Epithelial cell of prostate (primary cell): ENCODE results near the gene NCOA7.
"Not testable (repeated sequence)": the region's sequence is repeated elsewhere in the genome, so short reads cannot be mapped to it uniquely, and the experiment has no call there.

Source experiments
- DNase-seq: peaks from one replicate; pipeline ENCODE4 v3.0.0-alpha.2; 2011; ENCODE audit warnings: low read depth, low spot score
- H3K27ac ChIP-seq: fragments of 450-650 bp; 2 replicates; pipeline ENCODE4 v1.5.1; 2017; ENCODE audit warnings: mild to moderate bottlenecking

The NCOA7 gene

DNA sequence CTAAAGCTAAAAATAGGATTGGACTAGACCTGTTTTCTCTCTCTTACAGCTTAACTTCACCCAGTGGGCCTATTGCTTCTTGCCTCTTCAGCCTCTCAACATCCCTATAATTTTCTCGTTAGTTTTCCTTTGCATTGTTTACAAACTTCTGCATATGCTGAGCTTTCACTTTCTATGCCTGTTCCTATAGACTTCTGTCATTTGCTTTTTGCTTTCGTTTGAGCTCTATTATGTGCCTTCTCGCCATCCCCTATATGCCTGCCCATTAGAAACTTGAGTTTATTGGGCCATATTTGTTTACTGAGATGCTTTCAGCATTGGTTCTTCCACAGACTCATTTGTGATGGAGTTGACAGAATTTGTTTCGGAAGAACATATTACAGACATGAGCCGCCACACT lies 40.9 kb downstream of the NCOA7 start:
- DNase-seq: no peak

GRCh38 chr6:125832391-125833117 lies 41.8 kb downstream of the NCOA7 start:
- no peak for DNase-seq
- no peak overlapping the region for H3K27ac ChIP-seq

More for the DNA sequence above, 40.9 kb downstream of the NCOA7 start:
- H3K27ac ChIP-seq: no peak overlapping the region

DNA sequence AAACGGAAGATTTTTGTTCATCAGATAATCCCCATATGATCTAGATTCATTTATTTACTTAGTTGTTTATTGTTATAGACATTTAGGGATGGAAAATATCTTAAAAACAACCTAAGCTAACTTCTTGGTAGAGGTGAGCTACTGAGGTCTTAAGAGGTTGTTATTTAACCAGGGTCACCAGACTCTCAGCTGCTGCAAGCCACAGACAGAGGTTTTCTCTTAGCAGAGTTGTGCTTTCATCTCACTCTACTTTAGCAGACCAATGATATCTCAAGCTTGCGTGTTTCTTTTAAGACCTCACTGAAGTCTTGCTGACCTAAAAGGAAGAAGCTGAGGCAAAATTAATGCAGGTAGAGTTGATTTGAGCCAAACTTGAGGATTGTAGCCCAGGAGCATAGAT lies 43.6 kb downstream of the NCOA7 start:
- DNase-seq: no peak
- H3K27ac ChIP-seq: no peak overlapping the region

GRCh38 chr6:125835221-125835744 lies 44.5 kb downstream of the NCOA7 start:
- DNase-seq: no peak
- H3K27ac ChIP-seq: no peak overlapping the region

- DNase-seq: no peak
- H3K27ac ChIP-seq: no peak overlapping the region
Measured at GRCh38 chr6:125836466-125836865, 45.7 kb downstream of the NCOA7 start.

DNA sequence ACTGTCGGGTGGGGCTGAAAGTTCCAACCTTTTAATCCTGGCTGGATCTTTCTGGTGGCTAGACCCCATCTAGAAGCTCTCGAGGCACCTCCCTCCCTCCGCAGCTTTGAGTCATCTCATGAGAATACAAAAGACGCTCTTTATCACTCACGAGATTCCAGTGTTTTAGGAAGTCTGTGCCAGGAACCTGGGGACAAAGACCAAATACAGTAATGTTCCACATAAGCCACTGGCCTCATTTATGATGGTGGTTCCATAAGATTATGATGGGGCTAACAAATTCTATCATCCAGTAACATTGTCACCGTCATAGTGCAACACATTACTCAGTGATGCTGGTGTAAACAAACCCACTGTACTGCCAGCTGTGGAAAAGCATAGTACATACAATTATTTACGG lies 48.7 kb downstream of the NCOA7 start:
- no peak overlapping the region for H3K27ac ChIP-seq
- DNase-seq: no peak

DNA sequence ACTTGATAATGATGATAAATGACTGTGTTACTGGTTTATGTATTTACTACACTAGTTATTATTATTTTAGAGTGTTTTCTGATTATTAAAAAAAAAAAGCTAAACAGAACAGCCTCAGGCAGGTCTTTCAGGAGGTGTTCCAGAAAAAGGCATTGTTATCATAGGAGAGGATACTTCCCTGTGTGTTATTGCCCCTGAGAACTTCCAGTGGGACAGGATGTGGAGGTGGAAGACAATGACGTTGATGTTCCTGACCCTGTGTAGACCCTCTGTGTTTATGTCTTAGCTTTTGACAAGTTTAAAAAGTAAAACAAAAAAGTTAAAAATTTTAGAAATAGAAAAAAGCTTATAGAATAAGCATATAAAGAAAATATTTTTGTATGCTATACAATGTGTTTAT lies 49.1 kb downstream of the NCOA7 start:
- no peak overlapping the region for H3K27ac ChIP-seq

DNA sequence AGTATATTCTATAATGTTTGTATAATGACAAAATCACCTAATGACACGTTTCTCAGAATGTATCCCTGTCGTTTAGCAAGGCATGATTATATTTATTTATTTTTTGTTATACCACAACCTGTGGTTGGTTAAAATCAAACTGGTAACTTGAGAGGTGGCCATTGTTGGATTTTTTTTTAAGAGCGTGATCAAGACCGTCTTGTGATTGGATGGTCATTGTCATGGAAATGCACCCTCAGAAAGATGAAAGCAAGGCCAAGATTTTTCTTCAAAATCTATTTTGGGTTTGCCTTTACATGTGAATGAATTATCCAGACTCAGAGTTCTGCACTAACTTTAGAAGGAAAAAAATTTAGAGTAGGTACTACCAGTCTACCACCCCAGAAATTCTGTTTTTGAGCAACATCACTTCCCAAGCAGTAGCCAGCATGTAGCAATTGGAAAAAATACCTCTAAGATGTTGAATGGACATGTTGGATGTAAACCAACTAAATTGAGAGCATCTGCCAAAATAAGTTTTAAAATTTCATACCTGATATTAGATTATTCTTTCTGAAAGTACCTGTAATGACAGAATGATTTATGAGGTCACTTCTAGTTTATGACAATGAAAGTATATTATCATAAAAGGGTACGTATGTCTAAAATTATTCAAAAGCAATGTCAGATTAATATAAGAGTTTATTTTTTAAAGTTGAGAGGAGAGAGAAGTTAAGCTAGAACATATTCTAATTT lies 50.8 kb downstream of the NCOA7 start:
- H3K27ac ChIP-seq: no peak overlapping the region
- no peak for DNase-seq

More for the DNA sequence above, 49.1 kb downstream of the NCOA7 start:
- DNase-seq: no peak

- DNase-seq: no peak
- no peak overlapping the region for H3K27ac ChIP-seq
Measured at GRCh38 chr6:125842091-125842626, 51.4 kb downstream of the NCOA7 start.

- H3K27ac ChIP-seq: no peak overlapping the region
- no peak for DNase-seq
Measured at GRCh38 chr6:125843593-125843992, 52.8 kb downstream of the NCOA7 start.

DNA sequence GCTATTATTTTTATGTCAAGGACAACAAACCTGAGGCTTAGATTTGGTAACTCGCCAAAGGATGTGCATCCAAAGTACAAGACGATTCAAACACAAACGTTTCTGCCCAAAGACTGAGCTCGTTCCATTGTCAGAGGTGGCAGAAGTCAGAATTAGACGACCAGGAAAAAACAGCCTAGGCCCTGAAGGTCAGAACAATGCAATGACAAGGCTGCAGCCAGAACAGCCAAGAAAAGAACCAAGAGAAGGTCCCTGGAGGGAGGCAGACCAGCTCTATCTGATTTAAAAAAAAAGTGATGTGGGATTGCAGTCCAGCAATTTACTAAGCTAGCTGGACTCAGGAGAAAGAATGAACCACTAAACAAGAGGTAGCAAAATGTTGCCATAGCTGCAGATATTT lies 54.2 kb downstream of the NCOA7 start:
- DNase-seq: no peak
- H3K27ac ChIP-seq: no peak overlapping the region

DNA sequence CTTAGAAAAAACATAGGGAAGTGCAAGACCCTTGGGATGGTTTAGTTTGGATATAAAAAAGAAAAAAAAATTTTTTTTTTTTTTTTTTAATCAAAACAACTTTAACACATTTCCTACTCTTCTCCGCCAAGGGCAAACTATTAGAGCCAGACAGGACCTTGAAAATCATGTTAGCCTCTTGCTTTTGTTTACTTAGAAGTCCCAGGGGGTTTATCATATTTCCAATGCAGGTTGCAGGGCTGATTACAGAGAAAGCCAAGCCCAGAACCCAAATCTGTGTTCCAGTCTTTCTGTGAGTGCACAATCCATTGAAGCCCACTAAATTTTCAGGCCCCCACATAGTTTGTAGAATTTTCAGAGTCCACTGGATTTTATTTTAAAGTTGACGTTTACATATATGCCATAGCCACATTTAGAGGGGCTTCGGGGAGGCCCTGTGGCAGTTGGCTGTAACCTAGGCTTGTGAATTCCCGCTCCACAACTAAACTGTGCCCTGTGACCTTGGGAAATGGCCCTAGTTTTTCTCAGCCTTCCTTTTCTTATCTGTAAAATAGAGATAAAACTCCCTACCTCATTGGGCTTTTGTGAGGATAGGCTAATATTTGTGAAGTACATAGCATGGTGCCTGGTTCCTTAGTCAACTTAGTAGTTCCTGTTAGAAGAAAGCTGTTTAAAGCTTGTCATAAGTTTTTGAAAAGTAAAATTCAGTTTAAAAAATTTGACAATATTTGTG lies 55.7 kb downstream of the NCOA7 start:
- DNase-seq: no peak
- no peak overlapping the region for H3K27ac ChIP-seq

DNA sequence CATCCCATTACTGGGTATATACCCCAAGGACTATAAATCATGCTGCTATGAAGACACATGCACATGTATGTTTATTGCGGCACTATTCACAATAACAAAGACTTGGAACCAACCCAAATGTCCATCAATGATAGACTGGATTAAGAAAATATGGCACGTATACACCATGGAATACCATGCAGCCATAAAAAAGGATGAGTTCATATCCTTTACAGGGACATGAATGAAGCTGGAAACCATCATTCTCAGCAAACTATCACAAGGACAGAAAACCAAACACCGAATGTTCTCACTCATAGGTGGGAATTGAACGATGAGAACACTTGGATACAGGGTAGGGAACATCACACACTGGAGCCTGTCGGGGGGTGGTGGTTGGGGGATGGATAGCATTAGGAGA lies 57.5 kb downstream of the NCOA7 start:
- not testable (repeated sequence) for H3K27ac ChIP-seq, DNase-seq

DNA sequence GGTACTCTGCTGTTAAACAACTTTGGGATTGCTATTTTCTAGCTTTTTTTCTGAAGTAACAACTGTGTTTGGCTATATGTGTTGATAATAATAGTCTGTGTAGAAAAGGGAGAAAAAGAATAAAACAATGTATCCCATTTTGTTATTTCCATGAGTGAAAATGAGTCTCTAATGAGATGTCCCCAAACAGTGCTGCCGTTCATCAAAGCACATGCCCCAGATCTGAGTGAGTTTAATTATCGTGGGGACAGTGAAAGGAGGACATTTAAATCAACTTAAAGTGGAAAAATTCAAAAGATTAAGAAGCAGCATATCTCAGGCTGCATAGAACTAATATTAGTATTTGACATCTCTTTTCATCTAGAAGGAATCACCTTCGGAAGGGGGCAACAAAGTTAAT lies 59.6 kb downstream of the NCOA7 start:
- no peak overlapping the region for H3K27ac ChIP-seq
- no peak for DNase-seq

- no peak overlapping the region for H3K27ac ChIP-seq
- DNase-seq: no peak
Measured at GRCh38 chr6:125852587-125852986, 61.8 kb downstream of the NCOA7 start.

DNA sequence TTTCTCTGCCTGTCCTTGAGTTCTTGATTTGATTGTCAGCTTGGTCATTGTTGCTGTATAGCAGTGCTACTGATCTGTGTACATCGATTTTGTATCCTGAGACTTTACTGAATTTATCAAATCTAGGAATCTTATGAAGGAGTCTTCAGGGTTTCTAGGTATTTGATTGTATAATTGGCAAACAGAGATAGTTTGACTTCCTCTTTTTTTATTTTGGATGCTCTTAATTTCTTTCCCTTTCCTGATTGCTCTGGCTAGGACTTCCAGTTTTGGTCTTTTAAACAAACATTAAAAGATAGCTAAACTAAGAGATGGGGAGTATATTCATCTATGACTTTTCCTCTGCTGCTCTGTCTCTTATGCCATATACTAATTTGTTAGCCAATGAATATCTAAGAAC lies 62.4 kb downstream of the NCOA7 start:
- no peak for DNase-seq
- H3K27ac ChIP-seq: no peak overlapping the region

- no peak overlapping the region for H3K27ac ChIP-seq
- no peak for DNase-seq
Measured at GRCh38 chr6:125853756-125854155, 63.0 kb downstream of the NCOA7 start.

DNA sequence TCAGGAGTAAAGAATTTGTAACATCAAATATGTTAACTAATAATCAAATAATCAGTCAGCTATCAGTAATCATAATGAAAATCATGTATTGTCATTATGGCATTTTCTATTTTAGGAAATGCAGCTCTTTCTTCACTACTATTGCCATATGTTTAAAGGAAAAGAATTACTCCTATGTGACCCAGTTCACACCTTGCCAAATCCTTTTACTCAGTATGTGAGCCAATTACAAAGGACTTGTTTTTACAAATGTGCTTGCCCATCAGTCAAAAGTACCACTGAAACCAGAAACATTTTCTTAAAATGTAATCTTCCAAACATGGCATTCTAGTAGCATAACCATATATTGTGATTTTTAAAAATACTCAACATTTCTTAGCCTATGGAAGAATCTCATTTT lies 63.6 kb downstream of the NCOA7 start:
- no peak for DNase-seq
- no peak overlapping the region for H3K27ac ChIP-seq

GRCh38 chr6:125855783-125856182 lies 65.0 kb downstream of the NCOA7 start:
- H3K27ac ChIP-seq: no peak overlapping the region

DNA sequence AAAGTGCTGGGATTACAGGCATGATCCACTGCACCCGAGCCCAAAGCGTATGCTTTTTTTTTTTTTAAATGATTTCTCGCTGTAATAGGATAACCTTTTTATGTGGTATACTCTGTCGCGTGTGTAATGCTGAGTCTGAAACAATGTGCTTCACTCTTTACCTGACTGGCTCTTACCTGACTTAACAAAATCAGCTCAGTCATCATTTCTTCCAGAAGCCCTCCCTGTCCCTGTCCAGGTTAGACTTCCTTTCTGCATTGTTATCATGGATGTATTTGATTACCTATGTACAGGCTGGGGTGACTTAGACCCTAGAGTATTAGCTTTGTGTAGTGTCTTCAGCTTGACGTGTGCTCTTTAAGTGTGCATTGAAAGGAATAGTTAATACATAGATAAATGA lies 67.1 kb downstream of the NCOA7 start:
- no peak overlapping the region for H3K27ac ChIP-seq
- DNase-seq: no peak

More at GRCh38 chr6:125855783-125856182, 65.0 kb downstream of the NCOA7 start:
- DNase-seq: no peak
